WERI-Rb-1 (cell line): Measurements from ENCODE around the gene ACTR5.

ENCODE experiments used
- DNase-seq: peaks from one replicate; pipeline ENCODE4 v3.0.0-alpha.2; 2020
- H3K27ac ChIP-seq: fragments of 250-450 bp; sonication (Bioruptor Pico); 2 replicates; pipeline ENCODE4 v1.5.1; 2020; ENCODE audit warnings: mild to moderate bottlenecking, moderate library complexity
- H3K27me3 ChIP-seq: fragments of 250-450 bp; sonication (Bioruptor Pico); 2 replicates; pipeline ENCODE4 v1.5.1; 2021; ENCODE audit warnings: mild to moderate bottlenecking, low read depth, moderate library complexity; ENCODE audit not compliant: insufficient read depth, severe bottlenecking
- H3K36me3 ChIP-seq: fragments of 250-450 bp; sonication (Bioruptor Pico); 2 replicates; pipeline ENCODE4 v1.5.1; 2020; ENCODE audit warnings: mild to moderate bottlenecking, moderate library complexity
- H3K4me3 ChIP-seq: 2 replicates; pipeline ENCODE4 v1.5.1; 2011; ENCODE audit warnings: low read depth, mild to moderate bottlenecking, control low read depth, low read length
- H3K9me3 ChIP-seq: fragments of 250-450 bp; sonication (Bioruptor Pico); 2 replicates; pipeline ENCODE4 v1.5.1; 2021; ENCODE audit warnings: mild to moderate bottlenecking, moderate library complexity; ENCODE audit not compliant: severe bottlenecking
- TF ChIP-seq, protein P1 (sequence below): IDR thresholded peaks from 2 replicates; pipeline ENCODE4 v1.5.1; 2011; ENCODE audit warnings: low read depth, mild to moderate bottlenecking, control low read depth, inconsistent platforms, low read length

The ACTR5 gene

DNA sequence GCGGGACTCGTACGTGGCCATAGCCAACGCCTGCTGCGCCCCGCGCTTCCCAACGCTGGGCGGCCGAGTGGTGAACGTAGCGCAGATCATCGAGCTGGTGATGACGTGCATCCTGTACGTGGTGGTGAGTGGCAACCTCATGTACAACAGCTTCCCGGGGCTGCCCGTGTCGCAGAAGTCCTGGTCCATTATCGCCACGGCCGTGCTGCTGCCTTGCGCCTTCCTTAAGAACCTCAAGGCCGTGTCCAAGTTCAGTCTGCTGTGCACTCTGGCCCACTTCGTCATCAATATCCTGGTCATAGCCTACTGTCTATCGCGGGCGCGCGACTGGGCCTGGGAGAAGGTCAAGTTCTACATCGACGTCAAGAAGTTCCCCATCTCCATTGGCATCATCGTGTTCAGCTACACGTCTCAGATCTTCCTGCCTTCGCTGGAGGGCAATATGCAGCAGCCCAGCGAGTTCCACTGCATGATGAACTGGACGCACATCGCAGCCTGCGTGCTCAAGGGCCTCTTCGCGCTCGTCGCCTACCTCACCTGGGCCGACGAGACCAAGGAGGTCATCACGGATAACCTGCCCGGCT lies 20.6 kb upstream of the ACTR5 start:
- Histone ChIP-seq H3K27me3 (peaks cover 96% of the 10 kb centered on the region), H3K27ac (no peak overlapping the region), H3K4me3 (no peak overlapping the region), H3K36me3 (no peaks in the 10 kb centered on the region), H3K9me3 (peaks cover 3% of the 10 kb centered on the region)
- TF ChIP-seq, protein P1, sequence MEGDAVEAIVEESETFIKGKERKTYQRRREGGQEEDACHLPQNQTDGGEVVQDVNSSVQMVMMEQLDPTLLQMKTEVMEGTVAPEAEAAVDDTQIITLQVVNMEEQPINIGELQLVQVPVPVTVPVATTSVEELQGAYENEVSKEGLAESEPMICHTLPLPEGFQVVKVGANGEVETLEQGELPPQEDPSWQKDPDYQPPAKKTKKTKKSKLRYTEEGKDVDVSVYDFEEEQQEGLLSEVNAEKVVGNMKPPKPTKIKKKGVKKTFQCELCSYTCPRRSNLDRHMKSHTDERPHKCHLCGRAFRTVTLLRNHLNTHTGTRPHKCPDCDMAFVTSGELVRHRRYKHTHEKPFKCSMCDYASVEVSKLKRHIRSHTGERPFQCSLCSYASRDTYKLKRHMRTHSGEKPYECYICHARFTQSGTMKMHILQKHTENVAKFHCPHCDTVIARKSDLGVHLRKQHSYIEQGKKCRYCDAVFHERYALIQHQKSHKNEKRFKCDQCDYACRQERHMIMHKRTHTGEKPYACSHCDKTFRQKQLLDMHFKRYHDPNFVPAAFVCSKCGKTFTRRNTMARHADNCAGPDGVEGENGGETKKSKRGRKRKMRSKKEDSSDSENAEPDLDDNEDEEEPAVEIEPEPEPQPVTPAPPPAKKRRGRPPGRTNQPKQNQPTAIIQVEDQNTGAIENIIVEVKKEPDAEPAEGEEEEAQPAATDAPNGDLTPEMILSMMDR, result no peak
- no peak for DNase-seq

DNA sequence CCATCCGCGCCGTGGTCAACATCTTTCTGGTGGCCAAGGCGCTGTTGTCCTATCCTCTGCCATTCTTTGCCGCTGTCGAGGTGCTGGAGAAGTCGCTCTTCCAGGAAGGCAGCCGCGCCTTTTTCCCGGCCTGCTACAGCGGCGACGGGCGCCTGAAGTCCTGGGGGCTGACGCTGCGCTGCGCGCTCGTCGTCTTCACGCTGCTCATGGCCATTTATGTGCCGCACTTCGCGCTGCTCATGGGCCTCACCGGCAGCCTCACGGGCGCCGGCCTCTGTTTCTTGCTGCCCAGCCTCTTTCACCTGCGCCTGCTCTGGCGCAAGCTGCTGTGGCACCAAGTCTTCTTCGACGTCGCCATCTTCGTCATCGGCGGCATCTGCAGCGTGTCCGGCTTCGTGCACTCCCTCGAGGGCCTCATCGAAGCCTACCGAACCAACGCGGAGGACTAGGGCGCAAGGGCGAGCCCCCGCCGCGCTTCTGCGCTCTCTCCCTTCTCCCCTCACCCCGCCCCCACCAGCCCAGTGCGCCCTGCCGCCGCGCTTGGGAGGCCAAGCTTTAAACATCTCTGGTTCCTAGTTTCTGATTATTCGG lies 20.0 kb upstream of the ACTR5 start:
- Histone ChIP-seq H3K9me3 (peaks cover 3% of the 10 kb centered on the region), H3K4me3 (peak overlapping the region; percentile 30), H3K27ac (no peak overlapping the region), H3K36me3 (no peaks in the 10 kb centered on the region), H3K27me3 (peaks cover 95% of the 10 kb centered on the region)
- TF ChIP-seq, protein P1, result no peak
- no peak for DNase-seq

DNA sequence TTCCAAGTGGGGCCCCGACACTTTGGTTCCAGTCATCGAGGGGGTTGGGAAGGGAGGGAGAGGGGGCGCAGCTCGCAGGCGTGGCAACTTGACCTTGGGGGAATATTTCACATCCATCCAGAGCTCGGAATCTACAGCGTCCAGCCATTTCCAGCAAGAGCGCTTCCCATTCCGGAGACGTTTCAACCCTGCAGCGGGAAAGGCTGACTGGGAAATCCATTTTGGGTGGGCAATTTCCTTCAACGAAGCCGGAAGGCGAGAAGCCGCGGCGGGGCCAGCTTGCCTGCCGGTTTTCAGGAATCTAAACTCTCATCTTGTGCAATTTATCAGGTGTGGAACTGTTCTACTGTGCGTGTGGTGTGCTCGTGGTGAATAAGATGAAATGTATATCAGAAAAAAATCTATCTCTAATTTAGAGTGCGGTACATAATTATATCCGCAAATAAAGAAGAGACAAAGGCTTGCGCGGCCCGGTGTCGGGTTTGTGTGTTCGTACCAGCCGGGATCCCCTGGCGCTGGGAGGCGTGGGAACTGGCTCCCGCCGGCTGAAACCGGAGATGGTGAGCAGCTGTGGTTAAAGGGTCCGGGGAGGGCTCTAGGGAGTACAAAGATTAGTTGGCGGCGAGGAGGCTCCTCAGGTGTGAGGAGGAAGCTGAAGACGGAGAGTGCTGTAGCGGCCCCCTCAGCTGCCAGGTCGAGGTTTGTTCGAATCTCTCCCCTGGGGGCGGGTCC lies 19.2 kb upstream of the ACTR5 start:
- H3K27me3 ChIP-seq, result peaks cover 95% of the 10 kb centered on the region
- DNase-seq, result peak; percentile 51
- H3K9me3 ChIP-seq, result peaks cover 3% of the 10 kb centered on the region
- TF ChIP-seq, protein P1, result no peak
- no peak overlapping the region for H3K27ac ChIP-seq
- H3K4me3 ChIP-seq, result peak overlapping the region; percentile 30
- no peaks in the 10 kb centered on the region for H3K36me3 ChIP-seq

DNA sequence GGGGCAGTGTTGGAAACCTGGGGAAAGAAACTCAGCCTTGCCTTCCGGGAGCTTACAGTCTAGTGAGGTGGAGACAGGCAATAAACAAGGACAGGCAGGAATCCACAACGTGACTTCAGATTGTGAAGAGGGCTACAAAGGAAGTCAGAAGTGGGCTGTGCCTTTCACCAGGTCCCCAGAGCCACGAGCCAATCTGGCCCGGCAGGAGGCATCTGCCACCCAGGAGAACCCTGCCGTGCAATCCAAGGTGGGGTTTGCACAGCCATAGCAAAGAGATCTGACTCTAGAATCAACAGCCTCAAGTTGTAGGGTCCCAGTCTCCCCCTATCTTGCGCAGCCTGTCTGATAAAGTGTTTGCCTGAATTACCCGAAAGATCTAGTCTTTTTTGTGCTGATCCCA lies 18.5 kb upstream of the ACTR5 start:
- Histone ChIP-seq H3K36me3 (no peaks in the 10 kb centered on the region), H3K9me3 (peaks cover 3% of the 10 kb centered on the region), H3K27me3 (peaks cover 93% of the 10 kb centered on the region), H3K27ac (no peak overlapping the region), H3K4me3 (no peak overlapping the region)
- no peak for DNase-seq
- TF ChIP-seq, protein P1, result no peak

DNA sequence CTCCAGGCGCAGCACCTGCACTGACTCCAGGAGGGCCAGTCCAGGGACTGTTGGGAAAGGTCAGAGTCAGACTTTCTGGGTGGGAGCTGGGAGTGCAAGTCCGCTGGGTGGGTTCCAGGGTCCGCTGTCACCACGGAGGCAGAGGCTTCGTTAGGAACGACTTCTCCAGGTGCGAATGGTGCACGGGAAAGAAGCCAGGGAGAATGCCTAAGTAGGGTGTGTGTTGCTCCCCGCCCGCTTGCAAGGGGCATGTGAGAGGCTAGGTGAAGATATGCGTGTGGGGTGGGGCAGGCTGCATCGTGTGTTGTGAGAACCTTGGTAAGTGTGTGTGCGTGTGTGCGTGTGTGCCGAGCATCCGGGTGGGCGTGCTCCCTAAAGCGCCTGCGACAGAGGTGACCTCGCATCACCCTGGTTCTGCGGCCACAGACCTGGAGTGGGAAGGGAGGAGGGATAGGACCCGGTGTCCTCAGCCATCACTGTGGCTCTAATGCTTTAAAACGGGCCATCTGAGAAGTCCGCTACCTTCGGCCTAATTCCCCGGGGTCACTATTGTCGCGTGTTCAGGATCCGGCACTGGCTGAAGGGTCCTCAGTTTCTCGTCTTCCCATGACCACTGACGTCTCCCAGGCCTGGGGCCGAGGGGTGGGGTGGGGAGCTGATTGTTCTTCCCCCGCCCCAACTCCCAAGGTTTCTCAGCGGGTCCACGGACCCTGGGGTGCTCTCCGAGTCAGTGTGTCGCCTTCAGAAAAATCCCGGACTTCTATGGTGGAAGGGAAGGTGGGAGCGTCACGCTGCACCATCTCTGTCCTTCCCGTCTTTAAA lies 17.9 kb upstream of the ACTR5 start:
- peak; percentile 7 for DNase-seq
- H3K4me3 ChIP-seq, result peak overlapping the region; percentile 35
- H3K27me3 ChIP-seq, result peaks cover 89% of the 10 kb centered on the region
- no peak overlapping the region for H3K27ac ChIP-seq
- TF ChIP-seq, protein P1, result no peak
- H3K9me3 ChIP-seq, result peaks cover 3% of the 10 kb centered on the region
- H3K36me3 ChIP-seq, result no peaks in the 10 kb centered on the region
